PC-9 (cell line): ENCODE measurements around the gene S100A11.

Experiments used
- CTCF ChIP-seq: fragments of 200-600 bp; sonication (generic); conservative IDR thresholded peaks from 2 replicates; pipeline ENCODE4 v1.6.1; 2017; ENCODE audit warnings: mixed run types, antibody characterized with exemption, mild to moderate bottlenecking, moderate library complexity
- EZH2 ChIP-seq: fragments of 200-600 bp; sonication (generic); IDR thresholded peaks from 2 replicates; pipeline ENCODE4 v1.8.0; 2017; ENCODE audit warnings: antibody characterized with exemption, low read depth

- TF ChIP-seq CTCF (peak; percentile 74), EZH2 (no peak)
Observed at GRCh38 chr1:152013664-152014237, 23.1 kb downstream of the S100A11 start.
